ENCODE results near the gene SETD7. TPM values are rescaled to one million over a fixed set of nuclear protein-coding genes. Genes with fewer than 3 reads are reported as not detected.
"Not testable (repeated sequence)": the region's sequence is repeated elsewhere in the genome, so short reads cannot be mapped to it uniquely, and the experiment has no call there.

SETD7 gene
- total RNA-seq, 2 experiments from 2014 or later = 22.8 to 23.0 TPM

- POLR2A ChIA-PET = interaction anchor here (1.3 kb wide), 1 partner anchor 151 kb away, joined by 4 read pairs; the partner anchor contains the start of gene NAA15
- CTCF ChIA-PET = interaction anchor here (1.3 kb wide), 1 partner anchor 11 kb away, joined by 3 read pairs; no protein-coding TSS in a partner anchor
Measured at GRCh38 chr4:139451997-139452396, 104.0 kb downstream of the SETD7 start.

- CTCF ChIA-PET = no interaction called here
- POLR2A ChIA-PET = no interaction called here
Measured at GRCh38 chr4:139450586-139450985, 105.4 kb downstream of the SETD7 start.

- CTCF ChIA-PET, POLR2A ChIA-PET: not testable (repeated sequence)
Measured at GRCh38 chr4:139447078-139447477, 108.9 kb downstream of the SETD7 start.

Other genes with a start within 250 kb of the SETD7 start
- 1 to 10 TPM; 4.9 TPM for gene RAB33B, start 102.1 kb downstream of the SETD7 start, total RNA-seq
- gene MGST2, start 109.6 kb upstream of the SETD7 start, total RNA-seq = 1 to 10 TPM; 4.2 to 6.7 TPM